Upper lobe of right lung (tissue), 1 donor: Measurements from ENCODE around the gene ATG10. TPM values are rescaled to one million over a fixed set of nuclear protein-coding genes. Genes with fewer than 3 reads are reported as not detected.

Experiments used
- ATAC-seq: fragments of 200-7000 bp; cut with Tn5 transposase; one replicate; pipeline ENCODE4 v1.9.1; 2020; ENCODE audit warnings: mild to moderate bottlenecking, moderate library complexity
- DNase-seq: peaks from one replicate; pipeline ENCODE4 v3.0.0-alpha.2; 2020
- H3K27ac ChIP-seq: fragments of 200-600 bp; one replicate; pipeline ENCODE4 v1.8.0; 2022
- H3K27me3 ChIP-seq: fragments of 200-600 bp; one replicate; pipeline ENCODE4 v1.8.0; 2022; ENCODE audit warnings: mild to moderate bottlenecking
- H3K36me3 ChIP-seq: fragments of 200-600 bp; one replicate; pipeline ENCODE4 v1.8.0; 2022
- H3K4me1 ChIP-seq: fragments of 200-600 bp; one replicate; pipeline ENCODE4 v1.8.0; 2022
- H3K4me3 ChIP-seq: fragments of 200-600 bp; one replicate; pipeline ENCODE4 v1.8.0; 2022; ENCODE audit warnings: mild to moderate bottlenecking
- H3K9me3 ChIP-seq: fragments of 200-600 bp; one replicate; pipeline ENCODE4 v1.8.0; 2022
- CTCF ChIP-seq: fragments of 200-600 bp; IDR thresholded peaks from one replicate; pipeline ENCODE4 v1.8.0; 2022; ENCODE audit warnings: antibody characterized with exemption
- intact Hi-C: fragments of 100-400 bp; cut with DNase I; formaldehyde crosslinking; loops from one replicate; pipeline ENCODE4 v1.11.0; 2022
- total RNA-seq: library from RNA; stranded (reverse); fragmentation: NEBNext Ultra II Directional; extraction: Animal tissue kit (Norgen Biotek cat#: 25700); gene quantifications from one replicate; pipeline ENCODE4 v1.2.1, GENCODE V29; 2021
- donor health status: DM: no; HTN: yes; CAD: no; lungs with severe emphysema.

The ATG10 gene
- total RNA-seq, 1 donor from 2014 or later, result 3.7 TPM

- DNase-seq (no peak), ATAC-seq (no peak)
- Histone ChIP-seq H3K9me3 (no peaks in the 10 kb centered on the region), H3K36me3 (no peaks in the 10 kb centered on the region), H3K27me3 (no peaks in the 10 kb centered on the region), H3K27ac (no peak overlapping the region), H3K4me1 (no peaks in the 10 kb centered on the region), H3K4me3 (no peak overlapping the region)
- intact Hi-C loops, result no loop called here
- TF ChIP-seq CTCF, result no peak
These were observed 318.2 kb downstream of the ATG10 start for GRCh38 chr5:82290005-82290404.

GRCh38 chr5:82290908-82291307, 319.1 kb downstream of the ATG10 start:
- no peaks in the 10 kb centered on the region for H3K27me3 ChIP-seq

GRCh38 chr5:82291420-82291819, 319.6 kb downstream of the ATG10 start:
- Histone ChIP-seq H3K36me3 (no peaks in the 10 kb centered on the region), H3K4me1 (no peaks in the 10 kb centered on the region), H3K9me3 (no peaks in the 10 kb centered on the region), H3K27me3 (no peaks in the 10 kb centered on the region), H3K27ac (no peak overlapping the region), H3K4me3 (no peak overlapping the region)
- no peak for TF ChIP-seq CTCF
- ATAC-seq, result no peak
- no peak for DNase-seq
- intact Hi-C loops, result no loop called here

More at GRCh38 chr5:82290908-82291307, 319.1 kb downstream of the ATG10 start:
- Histone ChIP-seq H3K4me1 (no peaks in the 10 kb centered on the region), H3K9me3 (no peaks in the 10 kb centered on the region), H3K4me3 (no peak overlapping the region), H3K27ac (no peak overlapping the region), H3K36me3 (no peaks in the 10 kb centered on the region)
- intact Hi-C loops, result no loop called here
- no peak for TF ChIP-seq CTCF
- DNase-seq (no peak), ATAC-seq (no peak)

GRCh38 chr5:82295144-82295543, 323.3 kb downstream of the ATG10 start:
- H3K4me3 ChIP-seq, result no peak overlapping the region
- intact Hi-C loops, result no loop called here
- no peaks in the 10 kb centered on the region for H3K4me1 ChIP-seq
- H3K36me3 ChIP-seq, result no peaks in the 10 kb centered on the region
- H3K9me3 ChIP-seq, result no peaks in the 10 kb centered on the region
- no peak for TF ChIP-seq CTCF
- DNase-seq (no peak), ATAC-seq (no peak)
- no peak overlapping the region for H3K27ac ChIP-seq
- no peaks in the 10 kb centered on the region for H3K27me3 ChIP-seq

- ATAC-seq, result no peak
- Histone ChIP-seq H3K4me3 (no peak overlapping the region), H3K9me3 (no peaks in the 10 kb centered on the region), H3K27me3 (no peaks in the 10 kb centered on the region), H3K36me3 (no peaks in the 10 kb centered on the region), H3K27ac (no peak overlapping the region), H3K4me1 (no peaks in the 10 kb centered on the region)
- intact Hi-C loops, result no loop called here
- no peak for TF ChIP-seq CTCF
- no peak for DNase-seq
These were observed 324.2 kb downstream of the ATG10 start for GRCh38 chr5:82295959-82296531.

GRCh38 chr5:82296929-82297328, 325.1 kb downstream of the ATG10 start:
- Histone ChIP-seq H3K27ac (no peak overlapping the region), H3K27me3 (no peaks in the 10 kb centered on the region), H3K36me3 (no peaks in the 10 kb centered on the region), H3K4me1 (no peaks in the 10 kb centered on the region), H3K4me3 (no peak overlapping the region), H3K9me3 (no peaks in the 10 kb centered on the region)
- no peak for ATAC-seq
- no peak for DNase-seq
- intact Hi-C loops, result no loop called here
- no peak for TF ChIP-seq CTCF
